Smooth muscle cell (in vitro differentiated cells): ENCODE results near the gene TRPC1. TPM values are rescaled to one million over a fixed set of nuclear protein-coding genes. Genes with fewer than 3 reads are reported as not detected.

ENCODE experiments used
- DNase-seq: peaks from one replicate; lab custom pipeline; 2025; ENCODE audit not compliant: unreplicated experiment; lab: John Stamatoyannopoulos, UW
- H2AFZ ChIP-seq: fragments of 200-600 bp; sonication (generic); 2 replicates; pipeline ENCODE4 v1.6.0; 2016; ENCODE audit warnings: antibody characterized with exemption, low read depth, mild to moderate bottlenecking
- H3F3A ChIP-seq: fragments of 200-600 bp; sonication (generic); 2 replicates; pipeline ENCODE4 v1.6.0; 2017; ENCODE audit warnings: antibody characterized with exemption, low read depth
- H3K27ac ChIP-seq: fragments of 200-600 bp; sonication (generic); 2 replicates; pipeline ENCODE4 v1.5.1; 2016; ENCODE audit warnings: low read depth, mild to moderate bottlenecking
- H3K27me3 ChIP-seq: fragments of 200-600 bp; sonication (generic); 2 replicates; pipeline ENCODE4 v1.6.1; 2016; ENCODE audit warnings: low read depth, mild to moderate bottlenecking
- H3K36me3 ChIP-seq: fragments of 200-600 bp; sonication (generic); 2 replicates; pipeline ENCODE4 v1.5.1; 2016; ENCODE audit warnings: low read depth
- H3K4me1 ChIP-seq: fragments of 200-600 bp; sonication (generic); 2 replicates; pipeline ENCODE4 v1.5.1; 2016; ENCODE audit warnings: low read depth
- H3K4me2 ChIP-seq: fragments of 200-600 bp; sonication (generic); 2 replicates; pipeline ENCODE4 v1.6.0; 2016; ENCODE audit warnings: mild to moderate bottlenecking
- H3K4me3 ChIP-seq: fragments of 200-600 bp; sonication (generic); 2 replicates; pipeline ENCODE4 v1.5.1; 2016; ENCODE audit warnings: mild to moderate bottlenecking
- H3K79me2 ChIP-seq: fragments of 200-600 bp; sonication (generic); 2 replicates; pipeline ENCODE4 v1.6.0; 2016; ENCODE audit warnings: low read depth, mild to moderate bottlenecking
- H3K9ac ChIP-seq: fragments of 200-600 bp; sonication (generic); 2 replicates; pipeline ENCODE4 v1.6.0; 2016; ENCODE audit warnings: low read depth
- H3K9me3 ChIP-seq: fragments of 200-600 bp; sonication (generic); replicated peaks from 2 replicates; pipeline ENCODE4 v1.5.1; 2016; ENCODE audit warnings: low read depth
- H4K20me1 ChIP-seq: fragments of 200-600 bp; sonication (generic); 2 replicates; pipeline ENCODE4 v1.6.0; 2016; ENCODE audit warnings: low read depth
- CTCF ChIP-seq: fragments of 200-600 bp; sonication (generic); IDR thresholded peaks from 2 replicates; pipeline ENCODE4 v1.5.1; 2017; ENCODE audit warnings: borderline replicate concordance, mild to moderate bottlenecking, antibody characterized with exemption; ENCODE audit not compliant: insufficient read depth, poor library complexity, severe bottlenecking
- WGBS: methylation state at CpG from one replicate; pipeline ENCODE4 v1.1.7; 2016; ENCODE audit warnings: low lambda C conversion rate; 5-methylcytosine and 5-hydroxymethylcytosine counted together
- polyA plus RNA-seq: library from polyadenylated mRNA; unstranded; fragments of >200 nt; fragmentation: Nextera tagmentation; extraction: Ambion mirVana; gene quantifications from 2 replicates; pipeline ENCODE4 v1.2.1, GENCODE V29; 2016
- total RNA-seq: library from RNA; depleted of rRNA; stranded (reverse); fragments of >200 nt; gene quantifications from 2 replicates; pipeline ENCODE4 v1.2.3, GENCODE V29; 2014

Gene TRPC1
- total and polyA plus RNA-seq, 2 experiments from 2014 or later = 6.2 to 36.5 TPM

- no peak overlapping the region for H3K9ac ChIP-seq
- no peaks in the 10 kb centered on the region for H3K27me3 ChIP-seq
- H3K36me3 ChIP-seq = no peaks in the 10 kb centered on the region
- no peak for TF ChIP-seq CTCF
- no peak overlapping the region for H3K4me3 ChIP-seq
- H3F3A ChIP-seq = peaks cover 16% of the 10 kb centered on the region
- H3K79me2 ChIP-seq = no peaks in the 10 kb centered on the region
- no peak overlapping the region for H3K4me2 ChIP-seq
- H3K9me3 ChIP-seq = no peaks in the 10 kb centered on the region
- DNase-seq = no peak
- no peak overlapping the region for H3K27ac ChIP-seq
- no peaks in the 10 kb centered on the region for H4K20me1 ChIP-seq
- H2AFZ ChIP-seq = no peak overlapping the region
- peaks cover 3% of the 10 kb centered on the region for H3K4me1 ChIP-seq
- WGBS = 94% methylated on average over 3 of the region's 3 CpGs
These were observed 125.3 kb downstream of the TRPC1 start for GRCh38 chr3:142849148-142849547.

DNA sequence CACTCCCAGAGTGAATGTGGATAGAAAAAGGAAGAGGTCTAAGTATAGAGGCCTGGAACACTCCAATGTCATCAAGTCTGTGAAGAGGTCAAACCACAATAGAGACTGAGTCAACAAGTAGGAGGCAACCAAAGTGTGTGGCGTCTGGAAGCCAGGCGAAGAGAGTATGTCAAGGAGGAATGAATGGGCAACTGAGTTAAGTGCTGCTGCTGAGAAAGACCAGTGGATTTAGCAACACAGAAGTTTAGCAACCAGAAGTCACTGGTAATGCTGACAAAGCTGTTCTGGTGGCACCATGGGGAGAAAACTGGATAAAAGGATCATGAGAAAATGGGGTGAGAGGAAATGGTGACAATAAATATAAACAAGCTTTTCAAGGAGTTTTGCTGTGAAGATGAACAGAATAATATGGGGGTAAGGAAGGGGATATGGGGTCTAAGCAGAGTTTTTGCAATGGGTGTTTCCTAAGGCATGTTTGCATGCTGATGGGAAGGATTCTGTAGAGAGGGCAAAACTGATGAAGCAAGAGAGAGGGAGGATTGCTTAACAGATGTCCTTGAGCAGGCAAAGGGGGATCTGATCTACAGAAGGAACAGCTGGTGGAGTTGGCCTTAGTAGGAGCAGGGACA, 126.7 kb downstream of the TRPC1 start:
- H3F3A ChIP-seq = peaks cover 16% of the 10 kb centered on the region
- 4% methylated on average over 2 of the region's 2 CpGs for WGBS
- no peak overlapping the region for H3K4me3 ChIP-seq
- peak overlapping the region; percentile 68 for H3K27ac ChIP-seq
- peaks cover 3% of the 10 kb centered on the region for H3K4me1 ChIP-seq
- peak overlapping the region; percentile 16 for H3K9ac ChIP-seq
- H4K20me1 ChIP-seq = no peaks in the 10 kb centered on the region
- no peaks in the 10 kb centered on the region for H3K36me3 ChIP-seq
- no peak overlapping the region for H2AFZ ChIP-seq
- H3K79me2 ChIP-seq = no peaks in the 10 kb centered on the region
- peak overlapping the region; percentile 71 for H3K4me2 ChIP-seq
- no peak for TF ChIP-seq CTCF
- no peak for DNase-seq
- H3K27me3 ChIP-seq = no peaks in the 10 kb centered on the region
- H3K9me3 ChIP-seq = no peaks in the 10 kb centered on the region

DNA sequence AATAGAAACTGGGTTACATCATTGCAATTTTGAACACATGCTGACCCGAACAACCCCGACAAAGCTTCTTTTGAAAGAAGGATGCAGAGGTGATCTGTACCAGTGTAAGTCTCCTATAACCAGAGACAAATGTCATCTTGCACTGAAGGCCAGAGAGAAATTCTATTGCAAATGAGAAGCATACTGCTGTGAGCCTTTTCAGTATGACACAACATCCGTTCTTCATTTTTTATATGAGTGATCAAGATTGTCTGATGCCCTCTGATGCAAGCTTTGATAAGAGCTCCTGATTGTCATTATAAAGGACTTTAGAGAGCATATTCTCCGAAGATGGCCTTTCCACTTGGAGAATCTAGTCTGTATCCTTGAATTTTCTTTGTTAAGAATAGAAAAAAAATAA, 128.2 kb downstream of the TRPC1 start:
- Histone ChIP-seq H3K9ac (no peak overlapping the region), H3K4me1 (peaks cover 3% of the 10 kb centered on the region), H4K20me1 (no peaks in the 10 kb centered on the region), H3K9me3 (no peaks in the 10 kb centered on the region), H3K27ac (no peak overlapping the region), H3K79me2 (no peaks in the 10 kb centered on the region), H3K27me3 (no peaks in the 10 kb centered on the region), H3F3A (peaks cover 16% of the 10 kb centered on the region), H3K4me3 (no peak overlapping the region), H3K4me2 (no peak overlapping the region), H2AFZ (no peak overlapping the region), H3K36me3 (no peaks in the 10 kb centered on the region)
- DNase-seq = no peak
- no peak for TF ChIP-seq CTCF
- 98% methylated on average over 4 of the region's 4 CpGs for WGBS
